K562 (cell line): ENCODE data around the gene RMND5A. TPM values are rescaled to one million over a fixed set of nuclear protein-coding genes. Genes with fewer than 3 reads are reported as not detected.

Source experiments
- ATAC-seq: fragments of 200-7000 bp; cut with Tn5 transposase; 3 replicates; pipeline ENCODE4 v1.9.1; 2020; ENCODE audit warnings: moderate library complexity
- BruUV-seq: library from RNA; stranded (reverse); fragments of 400-500 nt; replicated peaks from 2 replicates; lab custom pipeline; 2021; lab: Mats Ljungman, UMichigan
- CTCF ChIA-PET: fragments of 300-600 bp; formaldehyde crosslinking; extraction: SDS; loops from one replicate; lab custom pipeline; 2021; ENCODE audit warnings: low intra/inter-chr PET ratio; lab: Yijun Ruan, JAX
- POLR2A ChIA-PET: fragments of 300-600, 350-650 bp; sonication (Branson Sonifier 250); formaldehyde crosslinking; extraction: SDS; loops from one replicate; lab custom pipeline; 2021; ENCODE audit warnings: antibody characterized with exemption, inconsistent platforms; lab: Yijun Ruan, JAX
- DNase-seq, 4 experiments: peaks; one replicate each; pipeline versions ENCODE4 v3.0.0 to v3.0.0-alpha.2; 2011 to 2018; ENCODE audit warnings: low spot score in 3 of 4, mixed read lengths in 3 of 4; ENCODE audit errors: extremely low read depth in 1 of 4
- FAIRE-seq: peaks from 2 replicates; lab custom pipeline; 2011; peaks lifted over from hg19 to GRCh38; lab: Jason Lieb, UNC
- H2AFZ ChIP-seq: 2 replicates; pipeline ENCODE4 v1.6.0; 2011; ENCODE audit warnings: low read depth, low read length, control low read depth, inconsistent platforms
- H3K27ac ChIP-seq: fragments of 200-600 bp; 3 replicates; pipeline ENCODE4 v1.8.0; 2011; ENCODE audit warnings: low read depth, mild to moderate bottlenecking, control low read depth, inconsistent platforms, low read length, moderate library complexity, mixed read lengths; ENCODE audit errors: extremely low read depth
- H3K27me3 ChIP-seq, 2 experiments: fragments of 300-600 bp in 1 of 2; 2 replicates in 1 of 2; 3 replicates in 1 of 2; pipeline versions ENCODE4 v1.6.0 to v1.8.0; 2011; ENCODE audit warnings: inconsistent platforms in 2 of 2, low read length in 2 of 2, mild to moderate bottlenecking in 1 of 2, mixed read lengths in 1 of 2, moderate library complexity in 1 of 2; ENCODE audit not compliant: control insufficient read depth in 2 of 2, insufficient read depth in 2 of 2
- H3K36me3 ChIP-seq: fragments of 300-600 bp; 3 replicates; pipeline ENCODE4 v1.8.0; 2011; ENCODE audit warnings: mild to moderate bottlenecking, low read length, inconsistent platforms; ENCODE audit not compliant: control insufficient read depth, insufficient read depth
- H3K4me1 ChIP-seq, 2 experiments: fragments of 200-600 bp in 1 of 2; replicated peaks in 1 of 2; 2 replicates in 1 of 2; 3 replicates in 1 of 2; pipeline versions ENCODE4 v1.5.1 to v1.8.0; 2011; ENCODE audit warnings: inconsistent platforms in 2 of 2, low read length in 2 of 2, mild to moderate bottlenecking in 1 of 2, mixed read lengths in 1 of 2, moderate library complexity in 1 of 2; ENCODE audit not compliant: control insufficient read depth in 2 of 2, insufficient read depth in 2 of 2
- H3K4me2 ChIP-seq: 2 replicates; pipeline ENCODE4 v1.6.1; 2011; ENCODE audit warnings: low read length, control low read depth, inconsistent platforms, mixed read lengths; ENCODE audit not compliant: insufficient read depth
- H3K4me3 ChIP-seq: fragments of 200-600 bp; sonication (generic), shearing (Covaris generic); 2 replicates; pipeline ENCODE4 v1.5.1; 2016; ENCODE audit warnings: control low read depth, inconsistent platforms
- H3K79me2 ChIP-seq: fragments of 200-600 bp; 3 replicates; pipeline ENCODE4 v1.8.0; 2011; ENCODE audit warnings: low read length, inconsistent platforms; ENCODE audit not compliant: control insufficient read depth, insufficient read depth
- H3K9ac ChIP-seq, 2 experiments: 2 replicates each; pipeline versions ENCODE4 v1.6.0 to v1.6.1; 2011; ENCODE audit warnings: low read depth in 2 of 2, low read length in 2 of 2, control low read depth in 1 of 2, inconsistent platforms in 1 of 2, mild to moderate bottlenecking in 1 of 2, mixed read lengths in 1 of 2; ENCODE audit not compliant: insufficient read depth in 1 of 2
- H3K9me1 ChIP-seq: one replicate; pipeline ENCODE4 v1.6.0; 2011; ENCODE audit warnings: inconsistent platforms, mild to moderate bottlenecking, low read length, moderate library complexity; ENCODE audit not compliant: control insufficient read depth, insufficient read depth
- H3K9me3 ChIP-seq: replicated peaks from 2 replicates; pipeline ENCODE4 v1.5.1; 2011; ENCODE audit warnings: low read depth, low read length, inconsistent platforms; ENCODE audit not compliant: control insufficient read depth, insufficient read depth
- H4K20me1 ChIP-seq: replicated peaks from 2 replicates; pipeline ENCODE4 v1.6.1; 2011; ENCODE audit warnings: low read length, inconsistent platforms, mixed read lengths; ENCODE audit not compliant: control insufficient read depth, insufficient read depth
- CAMTA2 ChIP-seq: fragments of 250-450 bp; sonication (Bioruptor Pico); conservative IDR thresholded peaks from 2 replicates; pipeline ENCODE4 v1.5.1; 2022
- SRF ChIP-seq, 2 experiments: fragments of 250-450, 450-650 bp in 1 of 2; sonication (Bioruptor Pico) in 1 of 2; sonication (generic) in 1 of 2; formaldehyde crosslinking; IDR thresholded peaks; 2 replicates each; pipeline versions ENCODE4 v1.5.0 to v1.5.1; 2020 to 2022; ENCODE audit warnings: mild to moderate bottlenecking in 1 of 2, missing genetic modification reagents in 1 of 2
- ZNF655 ChIP-seq: fragments of 250-450 bp; sonication (Bioruptor Pico); IDR thresholded peaks from 2 replicates; pipeline ENCODE4 v1.5.0; 2021
- WGBS: fragments of 100-300 bp; shearing (Covaris generic); methylation state at CpG from one replicate; pipeline ENCODE4 v1.1.6; 2016; ENCODE audit warnings: low coverage, mixed read lengths; ENCODE audit not compliant: insufficient coverage; ENCODE audit errors: missing lambda C conversion rate; 5-methylcytosine and 5-hydroxymethylcytosine counted together
- in situ Hi-C: fragments of 300-500 bp; cut with MboI; formaldehyde crosslinking; loops from 4 replicates; pipeline ENCODE4 v1.15.0; 2018; ENCODE audit warnings: inconsistent platforms, mixed read lengths
- intact Hi-C: fragments of 100-400 bp; cut with micrococcal nuclease; formaldehyde crosslinking; loops from 2 replicates; pipeline ENCODE4 v1.14.2; 2022
- polyA plus RNA-seq, 8 experiments: library from polyadenylated mRNA; depleted of rRNA in 4 of 8; stranded (reverse) in 5 of 8; unstranded in 3 of 8; fragments of >200 nt; fragmentation: Nextera tagmentation in 2 of 8; fragmentation: Illumina TruSeq in 1 of 8; extraction: Ambion mirVana in 2 of 8; extraction: Trizol in 1 of 8; gene quantifications; 2 replicates each; pipeline versions ENCODE4 v1.2.1 to v1.2.3, GENCODE V29; 2011 to 2014; ENCODE audit warnings: inconsistent platforms in 1 of 8, missing spikeins in 1 of 8
- total RNA-seq, 7 experiments: library from RNA; depleted of rRNA in 6 of 7; stranded (reverse); fragments of >200 nt in 6 of 7; fragmentation: Illumina TruSeq in 2 of 7; extraction: Trizol in 2 of 7; gene quantifications; 2 replicates each; pipeline versions ENCODE4 v1.2.1 to v1.2.3, GENCODE V29; 2011 to 2021; ENCODE audit warnings: low replicate concordance in 1 of 7

The RMND5A gene
- total and polyA plus RNA-seq, 9 of the 15 experiments (the other 6 are each of a cell fraction or from before 2014, with no cell fraction given) = 13.2 to 43.5 (median 34.1) TPM

GRCh38 chr2:86778957-86779356 is 58.9 kb downstream of the RMND5A start:
- H3K27ac ChIP-seq = no peak overlapping the region
- no peak for FAIRE-seq
- no peaks in the 10 kb centered on the region; a peak in 1 of 5 replicates for H3K4me1 ChIP-seq
- no peak overlapping the region for H3K4me3 ChIP-seq
- ATAC-seq = peak; percentile 28; the same call in 1 of the 3 replicates
- BruUV-seq = no TSS peak
- no peaks in the 10 kb centered on the region for H3K9me1 ChIP-seq
- in situ Hi-C loops = no loop called here
- 3% methylated on average over 2 of the region's 2 CpGs for WGBS
- no peaks in the 10 kb centered on the region for H4K20me1 ChIP-seq
- H3K4me2 ChIP-seq = no peak overlapping the region
- no peak for DNase-seq
- intact Hi-C loops = no loop called here
- peaks cover 0 to 9% of the 10 kb centered on the region in 2 experiments; a peak in 3 of 5 replicates for H3K27me3 ChIP-seq
- TF ChIP-seq CAMTA2 (no peak), SRF (CRISPR knock-in tag; IDR thresholded peaks at IDR 0.05) (peak in 1 of 2 experiments; percentile 91; a peak in 2 of 4 replicates)
- ChIA-PET POLR2A (interaction anchor here (1.0 kb wide), 1 partner anchor 383 kb away, joined by 3 read pairs; no protein-coding TSS in a partner anchor), CTCF (no interaction called here)
- H3K9me3 ChIP-seq = no peaks in the 10 kb centered on the region
- peaks cover 15% of the 10 kb centered on the region; the same call in 2 of the 3 replicates for H3K36me3 ChIP-seq
- H3K9ac ChIP-seq = no peak overlapping the region
- no peaks in the 10 kb centered on the region for H3K79me2 ChIP-seq
- H2AFZ ChIP-seq = no peak overlapping the region

- Histone ChIP-seq H3K4me2 (no peak overlapping the region), H3K36me3 (peaks cover 5% of the 10 kb centered on the region; the same call in 2 of the 3 replicates), H3K4me1 (no peaks in the 10 kb centered on the region; a peak in 1 of 5 replicates), H3K9ac (no peak overlapping the region), H3K27ac (no peak overlapping the region), H3K79me2 (no peaks in the 10 kb centered on the region), H3K9me3 (no peaks in the 10 kb centered on the region), H3K27me3 (peaks cover 3 to 10% of the 10 kb centered on the region in 2 experiments; a peak in 3 of 5 replicates), H4K20me1 (no peaks in the 10 kb centered on the region), H3K4me3 (no peak overlapping the region), H2AFZ (no peak overlapping the region), H3K9me1 (no peaks in the 10 kb centered on the region)
- CTCF ChIA-PET = no interaction called here
- no TSS peak for BruUV-seq
- intact Hi-C loops (no loop called here), in situ Hi-C loops (no loop called here)
- DNase-seq (no peak), FAIRE-seq (no peak), ATAC-seq (no peak)
- no peak for TF ChIP-seq ZNF655 (CRISPR knock-in tag)
- WGBS = 16% methylated on average over 3 of the region's 3 CpGs
- POLR2A ChIA-PET = interaction anchor here (0.5 to 0.7 kb wide), 3 partner anchors 10 to 1603 kb away, joined by 3 to 4 read pairs (median 3); no protein-coding TSS in a partner anchor
Measured at GRCh38 chr2:86779971-86780370, 59.9 kb downstream of the RMND5A start.
